Measurements from ENCODE around the gene GREB1L. TPM values are rescaled to one million over a fixed set of nuclear protein-coding genes. Genes with fewer than 3 reads are reported as not detected.

The GREB1L gene
- total RNA-seq, 4 donors from 2014 or later, result 5.1 to 17.8 (median 6.9) TPM

DNA sequence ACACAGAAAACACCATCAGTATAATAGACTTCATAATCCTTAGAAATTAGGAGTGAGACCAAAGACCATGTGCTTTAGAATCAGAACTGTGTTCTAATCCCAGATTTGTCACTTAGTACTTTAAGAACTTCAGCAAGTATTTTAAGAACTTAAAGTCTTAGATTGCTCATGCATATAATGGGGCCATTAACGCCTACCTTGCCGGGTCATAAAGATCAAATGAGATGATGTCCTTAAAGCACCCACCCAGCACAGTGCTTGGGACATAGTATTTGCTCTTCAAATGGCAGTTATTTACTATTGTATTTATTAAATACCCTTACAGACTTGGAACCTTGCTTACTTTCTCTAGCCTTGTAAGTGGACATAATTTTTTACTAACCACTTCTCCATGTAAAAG, 156.1 kb downstream of the GREB1L start:
- Histone ChIP-seq H3K9me3 (no peaks in the 10 kb centered on the region), H3K27me3 (no peaks in the 10 kb centered on the region), H3K36me3 (no peaks in the 10 kb centered on the region), H3K4me3 (no peak overlapping the region), H3K27ac (no peak overlapping the region), H3K4me1 (no peaks in the 10 kb centered on the region)
- 43 to 47% methylated on average over 2 of the region's 2 CpGs for WGBS, 2 donors
- TF ChIP-seq POLR2A (IDR thresholded peaks at IDR 0.05) (no peak), EP300 (IDR thresholded peaks at IDR 0.05) (no peak)
- TF ChIP-seq, protein P1, sequence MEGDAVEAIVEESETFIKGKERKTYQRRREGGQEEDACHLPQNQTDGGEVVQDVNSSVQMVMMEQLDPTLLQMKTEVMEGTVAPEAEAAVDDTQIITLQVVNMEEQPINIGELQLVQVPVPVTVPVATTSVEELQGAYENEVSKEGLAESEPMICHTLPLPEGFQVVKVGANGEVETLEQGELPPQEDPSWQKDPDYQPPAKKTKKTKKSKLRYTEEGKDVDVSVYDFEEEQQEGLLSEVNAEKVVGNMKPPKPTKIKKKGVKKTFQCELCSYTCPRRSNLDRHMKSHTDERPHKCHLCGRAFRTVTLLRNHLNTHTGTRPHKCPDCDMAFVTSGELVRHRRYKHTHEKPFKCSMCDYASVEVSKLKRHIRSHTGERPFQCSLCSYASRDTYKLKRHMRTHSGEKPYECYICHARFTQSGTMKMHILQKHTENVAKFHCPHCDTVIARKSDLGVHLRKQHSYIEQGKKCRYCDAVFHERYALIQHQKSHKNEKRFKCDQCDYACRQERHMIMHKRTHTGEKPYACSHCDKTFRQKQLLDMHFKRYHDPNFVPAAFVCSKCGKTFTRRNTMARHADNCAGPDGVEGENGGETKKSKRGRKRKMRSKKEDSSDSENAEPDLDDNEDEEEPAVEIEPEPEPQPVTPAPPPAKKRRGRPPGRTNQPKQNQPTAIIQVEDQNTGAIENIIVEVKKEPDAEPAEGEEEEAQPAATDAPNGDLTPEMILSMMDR (IDR thresholded peaks at IDR 0.05), result no peak
- no peak for DNase-seq (ENCODE audit: low spot score in 2 of 2)

GRCh38 chr18:21402272-21402671, 160.2 kb downstream of the GREB1L start:
- Histone ChIP-seq H3K27ac (no peak overlapping the region), H3K9me3 (no peaks in the 10 kb centered on the region), H3K4me3 (no peak overlapping the region), H3K36me3 (no peaks in the 10 kb centered on the region), H3K27me3 (no peaks in the 10 kb centered on the region), H3K4me1 (no peaks in the 10 kb centered on the region)
- DNase-seq (ENCODE audit: low spot score in 2 of 2), result no peak
- WGBS, 2 donors, result 94 to 97% methylated on average over 1 of the region's 1 CpG
- TF ChIP-seq POLR2A (IDR thresholded peaks at IDR 0.05) (no peak), EP300 (IDR thresholded peaks at IDR 0.05) (no peak)
- TF ChIP-seq, protein P1 (IDR thresholded peaks at IDR 0.05), result no peak

DNA sequence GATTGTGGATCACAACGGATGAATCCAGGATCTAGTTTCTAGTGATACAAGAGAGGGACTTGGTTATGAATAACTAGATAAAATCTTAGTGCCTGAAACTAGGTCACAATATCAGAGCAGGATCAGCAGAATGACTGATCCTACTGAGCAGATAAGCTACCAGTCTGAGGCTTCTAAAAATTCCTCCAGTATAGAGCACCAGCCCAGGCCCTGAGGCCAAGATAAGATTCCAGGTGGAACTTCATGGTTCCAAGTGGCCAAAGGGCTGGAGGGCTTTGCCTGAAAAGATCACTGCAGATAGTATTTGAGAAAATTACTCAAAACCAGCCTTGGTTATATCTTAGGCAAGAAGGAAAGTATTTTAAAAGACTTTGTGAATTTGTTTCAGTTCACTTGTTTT, 162.4 kb downstream of the GREB1L start:
- Histone ChIP-seq H3K36me3 (no peaks in the 10 kb centered on the region), H3K4me3 (no peak overlapping the region), H3K4me1 (no peaks in the 10 kb centered on the region), H3K27ac (no peak overlapping the region), H3K9me3 (no peaks in the 10 kb centered on the region), H3K27me3 (no peaks in the 10 kb centered on the region)
- no peak for DNase-seq (ENCODE audit: low spot score in 2 of 2)
- WGBS, 2 donors, result 71 to 82% methylated on average over 1 of the region's 1 CpG
- TF ChIP-seq POLR2A (IDR thresholded peaks at IDR 0.05) (no peak), EP300 (IDR thresholded peaks at IDR 0.05) (no peak)
- TF ChIP-seq, protein P1 (IDR thresholded peaks at IDR 0.05), result no peak

DNA sequence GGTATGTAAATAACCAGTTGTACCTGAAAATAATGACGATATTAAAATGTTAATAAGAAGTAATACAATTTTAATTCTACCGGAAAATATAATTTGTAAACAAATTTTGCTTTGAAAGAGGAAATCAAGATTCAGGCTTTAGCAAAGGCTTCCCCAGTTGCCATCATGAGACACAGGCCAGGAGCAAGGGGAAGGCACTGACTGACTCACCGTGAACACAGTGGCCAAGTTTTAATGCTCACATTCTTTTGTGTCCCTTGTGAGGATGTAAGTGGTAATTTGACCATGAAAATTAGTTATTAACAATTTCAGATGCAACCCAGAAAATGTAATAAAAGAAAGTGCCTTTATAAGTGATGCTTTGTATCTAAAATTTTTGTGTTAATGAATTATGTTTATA, 164.1 kb downstream of the GREB1L start:
- Histone ChIP-seq H3K4me1 (no peaks in the 10 kb centered on the region), H3K27ac (no peak overlapping the region), H3K4me3 (no peak overlapping the region), H3K27me3 (no peaks in the 10 kb centered on the region), H3K9me3 (no peaks in the 10 kb centered on the region), H3K36me3 (no peaks in the 10 kb centered on the region)
- TF ChIP-seq POLR2A (IDR thresholded peaks at IDR 0.05) (no peak), EP300 (IDR thresholded peaks at IDR 0.05) (no peak)
- TF ChIP-seq, protein P1 (IDR thresholded peaks at IDR 0.05), result no peak
- 90 to 91% methylated on average over 3 of the region's 3 CpGs for WGBS, 2 donors
- DNase-seq (ENCODE audit: low spot score in 2 of 2), result no peak

GRCh38 chr18:21408681-21409080, 166.6 kb downstream of the GREB1L start:
- TF ChIP-seq POLR2A (IDR thresholded peaks at IDR 0.05) (no peak), EP300 (IDR thresholded peaks at IDR 0.05) (no peak)
- TF ChIP-seq, protein P1 (IDR thresholded peaks at IDR 0.05), result no peak
- DNase-seq (ENCODE audit: low spot score in 2 of 2), result no peak
- Histone ChIP-seq H3K36me3 (no peaks in the 10 kb centered on the region), H3K4me3 (no peak overlapping the region), H3K4me1 (no peaks in the 10 kb centered on the region), H3K9me3 (no peaks in the 10 kb centered on the region), H3K27me3 (no peaks in the 10 kb centered on the region), H3K27ac (no peak overlapping the region)
- 89 to 92% methylated on average over 3 of the region's 3 CpGs for WGBS, 2 donors

All from tibial nerve (tissue), 4 donors.